ENCODE data around the gene LIPC. TPM values are rescaled to one million over a fixed set of nuclear protein-coding genes. Genes with fewer than 3 reads are reported as not detected.

LIPC gene
- polyA plus RNA-seq, 1 donor (not counting 4 experiments of a cell fraction or from before 2014, with no cell fraction given) = not detected

DNA sequence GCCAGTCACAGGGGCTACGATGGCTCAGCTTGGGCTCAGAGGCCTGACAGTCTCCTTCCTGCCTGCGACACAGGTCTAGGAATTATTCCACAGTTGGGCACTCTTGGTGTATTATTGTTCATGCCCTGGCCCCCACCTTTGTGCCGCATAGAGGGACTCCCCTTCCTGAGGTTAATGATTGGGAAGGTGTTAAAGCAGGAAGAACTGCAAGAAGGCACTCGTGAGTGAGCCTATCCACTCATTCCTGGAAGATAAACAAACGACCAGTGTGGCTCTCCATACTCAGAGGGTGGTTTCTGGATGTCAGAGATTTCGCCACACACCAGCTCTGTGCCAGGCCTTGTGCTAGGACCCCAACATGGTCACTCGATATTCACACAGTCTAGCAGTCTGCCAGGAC is 12.3 kb downstream of the LIPC start:
- peaks cover 37% of the 10 kb centered on the region for H3K4me1 ChIP-seq (ENCODE audit: control insufficient read depth, extremely low read depth, insufficient read depth, low read length)
- no peak overlapping the region for H3K4me2 ChIP-seq (ENCODE audit: control insufficient read depth, extremely low read depth, insufficient read depth, low read depth, low read length)
- peak overlapping the region; percentile 10 for H3K27ac ChIP-seq (ENCODE audit: control insufficient read depth, insufficient read depth, low read length)
- no peaks in the 10 kb centered on the region for H3K79me2 ChIP-seq (ENCODE audit: control insufficient read depth, insufficient read depth, low read length)
- no peak overlapping the region for H3K4me3 ChIP-seq (ENCODE audit: control insufficient read depth in 2 of 3, extremely low read depth in 1 of 3, insufficient read depth in 2 of 3, low read depth in 1 of 3, low read length in 3 of 3)
- DNase-seq (ENCODE audit: low read depth, low spot score) (no peak), FAIRE-seq (no peak)
- H3K27me3 ChIP-seq (ENCODE audit: control insufficient read depth, extremely low read depth, insufficient read depth, low read length) = no peaks in the 10 kb centered on the region
- no peak overlapping the region for H2AFZ ChIP-seq (ENCODE audit: control insufficient read depth, low read length)
- TF ChIP-seq EZH2 (IDR thresholded peaks at IDR 0.05; ENCODE audit: low read length) = no peak
- TF ChIP-seq CTCF (optimal IDR thresholded peaks at IDR 0.05 in 1 of 3, IDR thresholded peaks at IDR 0.05 in 1 of 3, conservative IDR thresholded peaks at IDR 0.05 in 1 of 3; ENCODE audit: extremely low read depth in 1 of 3, insufficient read depth in 2 of 3, low read length in 3 of 3) = no peak
- no peaks in the 10 kb centered on the region for H3K36me3 ChIP-seq (ENCODE audit: control insufficient read depth in 2 of 2, extremely low read depth in 1 of 2, insufficient read depth in 2 of 2, low read length in 2 of 2)
- H3K9me1 ChIP-seq (ENCODE audit: control insufficient read depth, extremely low read depth, insufficient read depth, low read length) = no peaks in the 10 kb centered on the region
- H3K9me3 ChIP-seq (ENCODE audit: control insufficient read depth, low read depth, low read length) = no peaks in the 10 kb centered on the region
- dilution Hi-C loops (cut with MboI; ENCODE audit: extremely low pct_ligation_motif_present, low sequenced_read_pairs) = no loop called here
- H3K9ac ChIP-seq (ENCODE audit: control insufficient read depth, extremely low read depth, insufficient read depth, low read length) = no peak overlapping the region
- H4K20me1 ChIP-seq (ENCODE audit: control insufficient read depth, extremely low read depth, insufficient read depth, low read length) = no peaks in the 10 kb centered on the region

- dilution Hi-C loops (cut with MboI; ENCODE audit: extremely low pct_ligation_motif_present, low sequenced_read_pairs) = no loop called here
- no peak for DNase-seq (ENCODE audit: low read depth, low spot score)
- no peaks in the 10 kb centered on the region for H3K27me3 ChIP-seq (ENCODE audit: control insufficient read depth, extremely low read depth, insufficient read depth, low read length)
These were observed 13.0 kb downstream of the LIPC start for GRCh38 chr15:58444658-58445332.

More at GRCh38 chr15:58444658-58445332, 13.0 kb downstream of the LIPC start:
- Histone ChIP-seq H3K9ac (ENCODE audit: control insufficient read depth, extremely low read depth, insufficient read depth, low read length) (peak overlapping the region; percentile 18), H3K4me3 (ENCODE audit: control insufficient read depth in 2 of 3, extremely low read depth in 1 of 3, insufficient read depth in 2 of 3, low read depth in 1 of 3, low read length in 3 of 3) (no peak overlapping the region), H3K27ac (ENCODE audit: control insufficient read depth, insufficient read depth, low read length) (peak overlapping the region; percentile 13), H3K4me1 (ENCODE audit: control insufficient read depth, extremely low read depth, insufficient read depth, low read length) (peaks cover 34% of the 10 kb centered on the region), H3K79me2 (ENCODE audit: control insufficient read depth, insufficient read depth, low read length) (no peaks in the 10 kb centered on the region), H3K36me3 (ENCODE audit: control insufficient read depth in 2 of 2, extremely low read depth in 1 of 2, insufficient read depth in 2 of 2, low read length in 2 of 2) (no peaks in the 10 kb centered on the region), H2AFZ (ENCODE audit: control insufficient read depth, low read length) (peak overlapping the region; percentile 70), H3K9me1 (ENCODE audit: control insufficient read depth, extremely low read depth, insufficient read depth, low read length) (no peaks in the 10 kb centered on the region), H3K9me3 (ENCODE audit: control insufficient read depth, low read depth, low read length) (no peaks in the 10 kb centered on the region), H4K20me1 (ENCODE audit: control insufficient read depth, extremely low read depth, insufficient read depth, low read length) (no peaks in the 10 kb centered on the region), H3K4me2 (ENCODE audit: control insufficient read depth, extremely low read depth, insufficient read depth, low read depth, low read length) (no peak overlapping the region)
- TF ChIP-seq CTCF (optimal IDR thresholded peaks at IDR 0.05 in 1 of 3, IDR thresholded peaks at IDR 0.05 in 1 of 3, conservative IDR thresholded peaks at IDR 0.05 in 1 of 3; ENCODE audit: extremely low read depth in 1 of 3, insufficient read depth in 2 of 3, low read length in 3 of 3) (no peak), EZH2 (IDR thresholded peaks at IDR 0.05; ENCODE audit: low read length) (no peak)
- no peak for FAIRE-seq
